ENCODE results near the gene TUBGCP4. TPM values are rescaled to one million over a fixed set of nuclear protein-coding genes. Genes with fewer than 3 reads are reported as not detected.

TUBGCP4 gene
- total RNA-seq, 1 experiment from 2014 or later, result 28.4 TPM

DNA sequence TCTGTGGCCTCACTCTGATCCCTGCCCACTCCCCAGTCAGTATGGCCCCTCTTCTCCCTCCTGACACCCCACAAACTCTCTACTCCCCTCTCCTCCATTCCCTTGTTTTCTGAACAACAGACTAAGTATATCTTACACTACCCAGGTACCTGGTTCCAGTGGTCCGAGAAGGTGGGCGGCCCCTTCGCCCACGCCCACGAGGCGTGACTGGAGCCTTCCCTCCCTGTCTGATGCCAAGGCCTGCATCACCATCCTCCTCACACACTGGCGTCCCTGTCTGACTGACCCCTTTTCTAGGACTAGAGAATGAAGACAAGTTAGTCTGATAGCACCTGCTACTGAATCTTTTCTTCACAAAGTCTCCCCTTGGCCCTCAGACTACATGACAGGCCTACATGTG is 50.0 kb downstream of the TUBGCP4 start:
- Mint-ChIP-seq H3K4me3 (ENCODE audit: unreplicated experiment) (no peak overlapping the region), H3K27ac (ENCODE audit: unreplicated experiment) (no peak overlapping the region), H3K9me3 (ENCODE audit: unreplicated experiment) (no peaks in the 10 kb centered on the region), H3K4me1 (ENCODE audit: low read depth, unreplicated experiment) (no peaks in the 10 kb centered on the region), H3K36me3 (ENCODE audit: insufficient read depth, unreplicated experiment) (peaks cover 18% of the 10 kb centered on the region), H3K27me3 (ENCODE audit: insufficient read depth, unreplicated experiment) (no peaks in the 10 kb centered on the region)
- ChIA-PET CTCF (no interaction called here), POLR2A (no interaction called here)
- no TSS peak for BruUV-seq (replicated peaks)
- Histone ChIP-seq H3K4me3 (ENCODE audit: low read depth, low read length) (no peak overlapping the region), H3K27me3 (replicated peaks; ENCODE audit: control insufficient read depth, insufficient read depth, low read length) (no peaks in the 10 kb centered on the region), H3K4me1 (no peaks in the 10 kb centered on the region), H3K9me3 (no peaks in the 10 kb centered on the region), H3K36me3 (ENCODE audit: control insufficient read depth, insufficient read depth, low read length) (no peaks in the 10 kb centered on the region)
- intact Hi-C loops (cut with micrococcal nuclease; ENCODE audit: unreplicated experiment), result no loop called here
- TF ChIP-seq, protein P1, sequence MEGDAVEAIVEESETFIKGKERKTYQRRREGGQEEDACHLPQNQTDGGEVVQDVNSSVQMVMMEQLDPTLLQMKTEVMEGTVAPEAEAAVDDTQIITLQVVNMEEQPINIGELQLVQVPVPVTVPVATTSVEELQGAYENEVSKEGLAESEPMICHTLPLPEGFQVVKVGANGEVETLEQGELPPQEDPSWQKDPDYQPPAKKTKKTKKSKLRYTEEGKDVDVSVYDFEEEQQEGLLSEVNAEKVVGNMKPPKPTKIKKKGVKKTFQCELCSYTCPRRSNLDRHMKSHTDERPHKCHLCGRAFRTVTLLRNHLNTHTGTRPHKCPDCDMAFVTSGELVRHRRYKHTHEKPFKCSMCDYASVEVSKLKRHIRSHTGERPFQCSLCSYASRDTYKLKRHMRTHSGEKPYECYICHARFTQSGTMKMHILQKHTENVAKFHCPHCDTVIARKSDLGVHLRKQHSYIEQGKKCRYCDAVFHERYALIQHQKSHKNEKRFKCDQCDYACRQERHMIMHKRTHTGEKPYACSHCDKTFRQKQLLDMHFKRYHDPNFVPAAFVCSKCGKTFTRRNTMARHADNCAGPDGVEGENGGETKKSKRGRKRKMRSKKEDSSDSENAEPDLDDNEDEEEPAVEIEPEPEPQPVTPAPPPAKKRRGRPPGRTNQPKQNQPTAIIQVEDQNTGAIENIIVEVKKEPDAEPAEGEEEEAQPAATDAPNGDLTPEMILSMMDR (IDR thresholded peaks at IDR 0.05; ENCODE audit: insufficient read depth in 1 of 2, low read depth in 1 of 2, low read length in 1 of 2, severe bottlenecking in 1 of 2, unreplicated experiment in 1 of 2), result no peak
- DNase-seq, result no peak

DNA sequence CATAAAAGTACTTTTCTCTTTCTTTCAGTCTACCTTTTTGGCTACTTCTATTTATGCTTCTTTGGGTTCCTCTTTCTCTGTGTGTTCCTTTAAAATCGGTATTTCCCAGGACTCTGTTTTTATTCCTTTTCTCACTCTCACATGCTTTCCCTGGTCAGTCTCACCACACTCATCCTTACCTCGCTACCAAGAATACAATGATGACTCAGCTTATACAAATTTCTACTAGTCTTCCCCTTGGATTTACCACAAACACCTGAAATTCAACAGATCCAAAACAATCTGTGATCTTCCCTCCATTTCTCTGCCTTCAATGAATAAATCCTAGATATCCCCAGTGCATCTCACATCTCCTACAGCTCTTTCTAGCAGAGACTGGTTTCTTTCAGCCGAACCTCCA is 52.9 kb downstream of the TUBGCP4 start:
- no peaks in the 10 kb centered on the region for H3K27me3 ChIP-seq (replicated peaks; ENCODE audit: control insufficient read depth, insufficient read depth, low read length)
- ChIA-PET CTCF (no interaction called here), POLR2A (no interaction called here)
- H3K4me3 Mint-ChIP-seq (ENCODE audit: unreplicated experiment), result no peak overlapping the region
- H3K9me3 ChIP-seq, result no peaks in the 10 kb centered on the region
- H3K4me1 ChIP-seq, result no peaks in the 10 kb centered on the region
- no peaks in the 10 kb centered on the region for H3K9me3 Mint-ChIP-seq (ENCODE audit: unreplicated experiment)
- H3K4me3 ChIP-seq (ENCODE audit: low read depth, low read length), result no peak overlapping the region
- no TSS peak for BruUV-seq (replicated peaks)
- H3K27ac Mint-ChIP-seq (ENCODE audit: unreplicated experiment), result no peak overlapping the region
- peaks cover 18% of the 10 kb centered on the region for H3K36me3 Mint-ChIP-seq (ENCODE audit: insufficient read depth, unreplicated experiment)
- H3K4me1 Mint-ChIP-seq (ENCODE audit: low read depth, unreplicated experiment), result no peaks in the 10 kb centered on the region
- TF ChIP-seq, protein P1 (IDR thresholded peaks at IDR 0.05; ENCODE audit: insufficient read depth in 1 of 2, low read depth in 1 of 2, low read length in 1 of 2, severe bottlenecking in 1 of 2, unreplicated experiment in 1 of 2), result no peak
- DNase-seq, result no peak
- no peaks in the 10 kb centered on the region; the same call in 1 of the 2 replicates for H3K36me3 ChIP-seq (ENCODE audit: control insufficient read depth, insufficient read depth, low read length)
- H3K27me3 Mint-ChIP-seq (ENCODE audit: insufficient read depth, unreplicated experiment), result no peaks in the 10 kb centered on the region
- intact Hi-C loops (cut with micrococcal nuclease; ENCODE audit: unreplicated experiment), result no loop called here

DNA sequence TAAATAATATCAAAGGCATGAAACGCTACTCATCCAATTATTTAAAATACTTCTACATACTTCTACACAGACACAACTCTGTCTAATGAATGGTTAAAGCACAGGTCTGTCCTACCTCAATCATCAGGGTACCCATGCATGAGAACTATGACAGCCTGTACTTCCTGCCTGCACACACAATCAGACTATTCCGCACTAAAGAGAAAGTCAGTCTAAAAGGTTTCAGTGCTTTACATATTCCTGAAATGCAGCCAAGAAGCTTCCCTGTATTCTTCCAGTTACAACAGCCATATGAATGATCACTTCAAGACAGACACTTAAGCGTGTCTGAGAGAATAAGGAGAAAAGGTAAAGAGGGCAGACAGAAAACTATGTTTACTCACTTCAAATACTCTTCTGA is 58.8 kb downstream of the TUBGCP4 start:
- no peak for DNase-seq
- H3K27me3 ChIP-seq (replicated peaks; ENCODE audit: control insufficient read depth, insufficient read depth, low read length), result no peaks in the 10 kb centered on the region
- no peaks in the 10 kb centered on the region for H3K9me3 ChIP-seq
- H3K4me3 ChIP-seq (ENCODE audit: low read depth, low read length), result no peak overlapping the region
- TF ChIP-seq, protein P1 (IDR thresholded peaks at IDR 0.05; ENCODE audit: insufficient read depth in 1 of 2, low read depth in 1 of 2, low read length in 1 of 2, severe bottlenecking in 1 of 2, unreplicated experiment in 1 of 2), result no peak
- Mint-ChIP-seq H3K9me3 (ENCODE audit: unreplicated experiment) (no peaks in the 10 kb centered on the region), H3K36me3 (ENCODE audit: insufficient read depth, unreplicated experiment) (peaks cover 22% of the 10 kb centered on the region), H3K27ac (ENCODE audit: unreplicated experiment) (no peak overlapping the region), H3K4me3 (ENCODE audit: unreplicated experiment) (no peak overlapping the region), H3K27me3 (ENCODE audit: insufficient read depth, unreplicated experiment) (no peaks in the 10 kb centered on the region), H3K4me1 (ENCODE audit: low read depth, unreplicated experiment) (no peaks in the 10 kb centered on the region)
- no TSS peak for BruUV-seq (replicated peaks)
- intact Hi-C loops (cut with micrococcal nuclease; ENCODE audit: unreplicated experiment), result no loop called here
- no peaks in the 10 kb centered on the region; the same call in none of the 2 replicates for H3K36me3 ChIP-seq (ENCODE audit: control insufficient read depth, insufficient read depth, low read length)
- no peaks in the 10 kb centered on the region for H3K4me1 ChIP-seq
- ChIA-PET CTCF (no interaction called here), POLR2A (no interaction called here)

Data from Caco-2 (cell line).